Astrocyte (in vitro differentiated cells and primary cell): Measurements from ENCODE around the gene TNPO3.

ENCODE experiments used
- CTCF ChIP-seq: IDR thresholded peaks from 2 replicates; pipeline ENCODE4 v1.5.1; 2011; ENCODE audit warnings: low read depth, mild to moderate bottlenecking, inconsistent platforms, low read length, moderate library complexity; ENCODE audit not compliant: insufficient read depth
- EZH2 ChIP-seq: IDR thresholded peaks from 2 replicates; pipeline ENCODE4 v1.6.1; 2012; ENCODE audit warnings: mild to moderate bottlenecking, low read length, inconsistent platforms; ENCODE audit not compliant: insufficient read depth

DNA sequence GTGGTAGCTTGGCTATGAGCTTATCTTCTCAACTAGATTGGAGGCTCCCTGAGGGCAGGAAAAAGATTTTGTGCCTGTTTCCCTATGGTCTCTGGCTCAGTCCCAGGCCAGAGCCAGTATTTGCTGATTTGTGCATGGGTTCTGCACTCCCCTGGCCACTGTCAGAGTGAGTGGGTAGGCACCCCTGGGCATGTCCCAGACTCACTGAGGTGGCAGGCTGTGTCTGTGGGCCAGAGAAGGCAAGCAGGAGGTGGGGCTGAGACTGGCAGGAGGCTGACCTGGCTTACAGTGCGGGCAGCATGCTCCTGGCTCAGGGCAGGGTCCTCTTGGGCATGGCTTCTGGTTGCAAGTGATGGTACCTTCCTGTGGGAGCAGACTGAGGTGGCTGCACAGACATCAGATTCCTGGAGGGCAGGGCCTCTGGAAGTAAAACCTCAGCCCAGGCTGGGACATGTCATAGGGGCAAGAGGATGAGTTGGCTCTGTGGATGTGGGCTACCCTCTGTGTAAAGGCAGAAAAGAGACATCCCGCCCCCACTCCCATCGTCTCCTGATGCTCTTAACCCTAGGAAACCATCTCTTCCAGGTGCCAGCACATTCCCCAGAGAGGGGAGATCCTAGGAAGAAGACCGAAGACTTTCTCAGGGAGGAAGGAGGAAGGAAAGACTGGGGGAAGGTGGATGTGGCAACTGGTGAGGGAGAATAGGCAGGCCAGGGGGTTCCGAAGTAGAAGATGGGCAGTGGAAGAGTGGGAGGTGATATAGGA lies 148.7 kb downstream of the TNPO3 start:
- TF ChIP-seq CTCF (no peak), EZH2 (no peak)
